GM23338 (cell line): ENCODE data around the gene ARAF. TPM values are rescaled to one million over a fixed set of nuclear protein-coding genes. Genes with fewer than 3 reads are reported as not detected.
A peak's percentile ranks its signal among the peaks of the same experiment; 100 is the strongest.

Experiments
- ATAC-seq: fragments of 200-7000 bp; cut with Tn5 transposase; 3 replicates; pipeline ENCODE4 v1.9.1; 2020
- DNase-seq: peaks from one replicate; pipeline ENCODE4 v3.0.0-alpha.2; 2015; ENCODE audit warnings: low spot score
- H2AFZ ChIP-seq: fragments of 200-600 bp; sonication (generic); 2 replicates; pipeline ENCODE4 v1.8.0; 2016; ENCODE audit warnings: antibody characterized with exemption, mild to moderate bottlenecking, moderate library complexity
- H3F3A ChIP-seq: fragments of 200-600 bp; sonication (generic); replicated peaks from 2 replicates; pipeline ENCODE4 v1.8.0; 2017; ENCODE audit warnings: antibody characterized with exemption, mixed run types, low read depth
- H3K27ac ChIP-seq: fragments of 200-600 bp; sonication (generic); 2 replicates; pipeline ENCODE4 v1.6.1; 2016; ENCODE audit warnings: low read depth
- H3K27me3 ChIP-seq: fragments of 200-600 bp; sonication (generic); 2 replicates; pipeline ENCODE4 v1.8.0; 2016; ENCODE audit warnings: mild to moderate bottlenecking, mixed run types, moderate library complexity; ENCODE audit not compliant: insufficient read depth
- H3K36me3 ChIP-seq: fragments of 200-600 bp; sonication (generic); 2 replicates; pipeline ENCODE4 v1.8.0; 2016; ENCODE audit warnings: mild to moderate bottlenecking; ENCODE audit not compliant: insufficient read depth
- H3K4me1 ChIP-seq: fragments of 200-600 bp; sonication (generic); 2 replicates; pipeline ENCODE4 v1.8.0; 2016; ENCODE audit warnings: mild to moderate bottlenecking, moderate library complexity; ENCODE audit not compliant: insufficient read depth
- H3K4me2 ChIP-seq: fragments of 200-600 bp; sonication (generic); 2 replicates; pipeline ENCODE4 v1.7.1; 2017; ENCODE audit warnings: mixed run types
- H3K4me3 ChIP-seq: fragments of 200-600 bp; sonication (generic); 2 replicates; pipeline ENCODE4 v1.6.1; 2016; ENCODE audit warnings: mixed run types
- H3K79me2 ChIP-seq: fragments of 200-600 bp; sonication (generic); replicated peaks from 2 replicates; pipeline ENCODE4 v1.8.0; 2017; ENCODE audit warnings: mild to moderate bottlenecking; ENCODE audit not compliant: insufficient read depth
- H3K9me2 ChIP-seq: fragments of 200-600 bp; sonication (generic); 2 replicates; pipeline ENCODE4 v1.8.0; 2017; ENCODE audit not compliant: insufficient read depth
- H4K20me1 ChIP-seq: fragments of 200-600 bp; sonication (generic); replicated peaks from 2 replicates; pipeline ENCODE4 v1.8.0; 2017; ENCODE audit warnings: mild to moderate bottlenecking; ENCODE audit not compliant: insufficient read depth
- H3K27ac Mint-ChIP-seq: 2 replicates; pipeline ENCODE4 v1.8.0; 2020; ENCODE audit warnings: inconsistent platforms, mild to moderate bottlenecking, moderate library complexity, mixed read lengths
- H3K27me3 Mint-ChIP-seq: 3 replicates; pipeline ENCODE4 v1.8.0; 2022; ENCODE audit warnings: low read depth, mild to moderate bottlenecking, moderate library complexity, mixed read lengths, inconsistent platforms; ENCODE audit not compliant: insufficient read depth, poor library complexity
- H3K36me3 Mint-ChIP-seq: 3 replicates; pipeline ENCODE4 v1.8.0; 2021; ENCODE audit warnings: low read depth, mild to moderate bottlenecking, inconsistent platforms, moderate library complexity, mixed read lengths
- H3K4me1 Mint-ChIP-seq: 3 replicates; pipeline ENCODE4 v1.8.0; 2020; ENCODE audit warnings: mild to moderate bottlenecking, inconsistent platforms, mixed read lengths
- H3K4me3 Mint-ChIP-seq: 3 replicates; pipeline ENCODE4 v1.8.0; 2021; ENCODE audit warnings: moderate library complexity, mild to moderate bottlenecking, inconsistent platforms, mixed read lengths
- H3K9me3 Mint-ChIP-seq: 3 replicates; pipeline ENCODE4 v1.8.0; 2020; ENCODE audit warnings: moderate library complexity, mild to moderate bottlenecking, inconsistent platforms, mixed read lengths
- CREB1 ChIP-seq: fragments of 250-450 bp; sonication (Bioruptor Pico); IDR thresholded peaks from 2 replicates; pipeline ENCODE4 v1.5.0; 2020; ENCODE audit warnings: low read depth, mild to moderate bottlenecking, moderate library complexity
- CTCF ChIP-seq, 2 experiments: fragments of 200-600 bp in 1 of 2; sonication (generic) in 1 of 2; conservative IDR thresholded peaks; 2 replicates each; pipeline versions ENCODE4 v1.5.1 to v1.6.1; 2016 to 2017; ENCODE audit warnings: antibody characterized with exemption in 2 of 2, low read depth in 2 of 2, mild to moderate bottlenecking in 2 of 2, moderate library complexity in 1 of 2
- ETS1 ChIP-seq: IDR thresholded peaks from 2 replicates; pipeline ENCODE4 v1.6.1; 2016; ENCODE audit warnings: antibody characterized with exemption
- EZH2 ChIP-seq: fragments of 200-600 bp; sonication (generic); IDR thresholded peaks from one replicate; pipeline ENCODE4 v1.8.0; 2017; ENCODE audit warnings: antibody characterized with exemption, mild to moderate bottlenecking, low read depth; ENCODE audit not compliant: unreplicated experiment
- EZH2phosphoT487 ChIP-seq: fragments of 200-600 bp; sonication (generic); IDR thresholded peaks from one replicate; pipeline ENCODE4 v1.8.1; 2018; ENCODE audit warnings: antibody characterized with exemption; ENCODE audit not compliant: unreplicated experiment
- JUNB ChIP-seq: IDR thresholded peaks from one replicate; pipeline ENCODE4 v1.6.1; 2016; ENCODE audit warnings: antibody characterized with exemption; ENCODE audit not compliant: unreplicated experiment
- NANOG ChIP-seq: IDR thresholded peaks from 2 replicates; pipeline ENCODE4 v1.6.1; 2016; ENCODE audit warnings: antibody characterized with exemption, borderline replicate concordance
- POLR2AphosphoS5 ChIP-seq: IDR thresholded peaks from 2 replicates; pipeline ENCODE4 v1.6.1; 2016; ENCODE audit warnings: antibody characterized with exemption, low read depth
- STAT1 ChIP-seq: IDR thresholded peaks from one replicate; pipeline ENCODE4 v1.6.1; 2016; ENCODE audit warnings: antibody characterized with exemption; ENCODE audit not compliant: unreplicated experiment
- ZNF114 ChIP-seq: fragments of 250-450 bp; sonication (Bioruptor Pico); IDR thresholded peaks from 2 replicates; pipeline ENCODE4 v1.5.0; 2020; ENCODE audit warnings: mild to moderate bottlenecking, moderate library complexity
- ZNF331 ChIP-seq: fragments of 250-450 bp; sonication (Bioruptor Pico); IDR thresholded peaks from 2 replicates; pipeline ENCODE4 v1.5.0; 2020; ENCODE audit warnings: low read depth, mild to moderate bottlenecking, moderate library complexity
- polyA plus RNA-seq: library from polyadenylated mRNA; unstranded; fragments of >200 nt; fragmentation: Nextera tagmentation; extraction: Ambion mirVana; gene quantifications from 2 replicates; pipeline ENCODE4 v1.2.1, GENCODE V29; 2016
- total RNA-seq: library from RNA; depleted of rRNA; stranded (reverse); fragments of >200 nt; shearing (Covaris generic); gene quantifications from 2 replicates; pipeline ENCODE4 v1.2.3, GENCODE V29; 2014
- TF ChIP-seq, protein P1 (sequence below): IDR thresholded peaks from one replicate; pipeline ENCODE4 v1.6.1; 2018; ENCODE audit warnings: antibody characterized with exemption; ENCODE audit not compliant: unreplicated experiment
- TF ChIP-seq, protein P2 (sequence below): fragments of 250-450 bp; sonication (Bioruptor Pico); IDR thresholded peaks from 2 replicates; pipeline ENCODE4 v1.5.0; 2020; ENCODE audit warnings: mild to moderate bottlenecking, moderate library complexity

The ARAF gene
- total and polyA plus RNA-seq, 2 experiments from 2014 or later: 28.2 to 43.9 TPM

DNA sequence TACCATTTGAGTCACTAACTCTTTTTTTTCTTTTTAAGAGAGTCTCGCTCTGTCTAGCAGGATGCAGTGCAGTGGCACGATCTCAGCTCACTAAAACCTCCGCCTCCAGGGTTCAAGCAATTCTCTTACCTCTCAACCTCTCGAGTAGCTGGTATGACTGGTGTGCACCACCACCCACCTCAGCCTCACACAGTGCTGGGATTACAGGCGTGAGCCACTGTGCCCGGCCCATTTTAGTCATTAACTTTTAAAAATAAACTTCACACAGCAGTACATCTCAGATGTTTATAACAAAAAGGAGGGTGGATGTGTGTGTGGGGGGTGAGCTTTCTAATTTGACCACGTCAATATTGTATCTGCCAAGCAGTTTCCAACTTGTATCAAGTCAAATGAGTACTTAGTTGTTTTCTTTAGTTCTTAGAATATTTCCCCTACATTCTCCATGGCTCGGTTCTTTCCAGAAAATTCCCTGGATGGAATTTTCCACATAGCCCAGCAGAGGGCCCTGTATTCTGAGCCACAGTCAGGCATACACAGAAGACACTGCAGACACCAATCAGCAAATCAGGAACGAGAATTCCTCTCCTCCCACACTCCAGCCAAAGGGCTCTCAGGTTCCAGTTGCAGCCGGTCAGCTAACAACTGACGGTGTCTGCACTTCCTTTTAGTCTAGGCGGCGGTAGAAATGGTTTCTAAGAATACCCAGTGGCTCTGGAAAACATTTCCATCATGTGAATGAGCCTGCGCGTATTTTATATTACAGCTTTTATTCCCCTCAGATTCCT is 20.1 kb upstream of the ARAF start:
- Mint-ChIP-seq H3K4me3 (no peak overlapping the region), H3K9me3 (no peaks in the 10 kb centered on the region), H3K27me3 (no peaks in the 10 kb centered on the region), H3K4me1 (no peaks in the 10 kb centered on the region), H3K36me3 (no peaks in the 10 kb centered on the region), H3K27ac (0 out of 2 replicates have a peak overlapping the region, but pooled peaks have one; percentile 52)
- no peaks in the 10 kb centered on the region for H3F3A ChIP-seq
- H3K4me2 ChIP-seq: no peak overlapping the region
- H3K4me1 ChIP-seq: no peaks in the 10 kb centered on the region
- TF ChIP-seq, protein P1, sequence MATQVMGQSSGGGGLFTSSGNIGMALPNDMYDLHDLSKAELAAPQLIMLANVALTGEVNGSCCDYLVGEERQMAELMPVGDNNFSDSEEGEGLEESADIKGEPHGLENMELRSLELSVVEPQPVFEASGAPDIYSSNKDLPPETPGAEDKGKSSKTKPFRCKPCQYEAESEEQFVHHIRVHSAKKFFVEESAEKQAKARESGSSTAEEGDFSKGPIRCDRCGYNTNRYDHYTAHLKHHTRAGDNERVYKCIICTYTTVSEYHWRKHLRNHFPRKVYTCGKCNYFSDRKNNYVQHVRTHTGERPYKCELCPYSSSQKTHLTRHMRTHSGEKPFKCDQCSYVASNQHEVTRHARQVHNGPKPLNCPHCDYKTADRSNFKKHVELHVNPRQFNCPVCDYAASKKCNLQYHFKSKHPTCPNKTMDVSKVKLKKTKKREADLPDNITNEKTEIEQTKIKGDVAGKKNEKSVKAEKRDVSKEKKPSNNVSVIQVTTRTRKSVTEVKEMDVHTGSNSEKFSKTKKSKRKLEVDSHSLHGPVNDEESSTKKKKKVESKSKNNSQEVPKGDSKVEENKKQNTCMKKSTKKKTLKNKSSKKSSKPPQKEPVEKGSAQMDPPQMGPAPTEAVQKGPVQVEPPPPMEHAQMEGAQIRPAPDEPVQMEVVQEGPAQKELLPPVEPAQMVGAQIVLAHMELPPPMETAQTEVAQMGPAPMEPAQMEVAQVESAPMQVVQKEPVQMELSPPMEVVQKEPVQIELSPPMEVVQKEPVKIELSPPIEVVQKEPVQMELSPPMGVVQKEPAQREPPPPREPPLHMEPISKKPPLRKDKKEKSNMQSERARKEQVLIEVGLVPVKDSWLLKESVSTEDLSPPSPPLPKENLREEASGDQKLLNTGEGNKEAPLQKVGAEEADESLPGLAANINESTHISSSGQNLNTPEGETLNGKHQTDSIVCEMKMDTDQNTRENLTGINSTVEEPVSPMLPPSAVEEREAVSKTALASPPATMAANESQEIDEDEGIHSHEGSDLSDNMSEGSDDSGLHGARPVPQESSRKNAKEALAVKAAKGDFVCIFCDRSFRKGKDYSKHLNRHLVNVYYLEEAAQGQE: no peak
- TF ChIP-seq STAT1 (no peak), ETS1 (no peak), CTCF (conservative IDR thresholded peaks at IDR 0.05; ENCODE audit: low read depth in 2 of 2) (peak; percentile 52 to 64), EZH2 (no peak), NANOG (no peak), ZNF114 (CRISPR knock-in tag) (no peak), POLR2AphosphoS5 (0 out of 2 replicates have a peak, but pooled peaks have one; percentile 27), ZNF331 (CRISPR knock-in tag) (no peak), JUNB (no peak), EZH2phosphoT487 (no peak), CREB1 (CRISPR knock-in tag) (no peak)
- TF ChIP-seq, protein P2, sequence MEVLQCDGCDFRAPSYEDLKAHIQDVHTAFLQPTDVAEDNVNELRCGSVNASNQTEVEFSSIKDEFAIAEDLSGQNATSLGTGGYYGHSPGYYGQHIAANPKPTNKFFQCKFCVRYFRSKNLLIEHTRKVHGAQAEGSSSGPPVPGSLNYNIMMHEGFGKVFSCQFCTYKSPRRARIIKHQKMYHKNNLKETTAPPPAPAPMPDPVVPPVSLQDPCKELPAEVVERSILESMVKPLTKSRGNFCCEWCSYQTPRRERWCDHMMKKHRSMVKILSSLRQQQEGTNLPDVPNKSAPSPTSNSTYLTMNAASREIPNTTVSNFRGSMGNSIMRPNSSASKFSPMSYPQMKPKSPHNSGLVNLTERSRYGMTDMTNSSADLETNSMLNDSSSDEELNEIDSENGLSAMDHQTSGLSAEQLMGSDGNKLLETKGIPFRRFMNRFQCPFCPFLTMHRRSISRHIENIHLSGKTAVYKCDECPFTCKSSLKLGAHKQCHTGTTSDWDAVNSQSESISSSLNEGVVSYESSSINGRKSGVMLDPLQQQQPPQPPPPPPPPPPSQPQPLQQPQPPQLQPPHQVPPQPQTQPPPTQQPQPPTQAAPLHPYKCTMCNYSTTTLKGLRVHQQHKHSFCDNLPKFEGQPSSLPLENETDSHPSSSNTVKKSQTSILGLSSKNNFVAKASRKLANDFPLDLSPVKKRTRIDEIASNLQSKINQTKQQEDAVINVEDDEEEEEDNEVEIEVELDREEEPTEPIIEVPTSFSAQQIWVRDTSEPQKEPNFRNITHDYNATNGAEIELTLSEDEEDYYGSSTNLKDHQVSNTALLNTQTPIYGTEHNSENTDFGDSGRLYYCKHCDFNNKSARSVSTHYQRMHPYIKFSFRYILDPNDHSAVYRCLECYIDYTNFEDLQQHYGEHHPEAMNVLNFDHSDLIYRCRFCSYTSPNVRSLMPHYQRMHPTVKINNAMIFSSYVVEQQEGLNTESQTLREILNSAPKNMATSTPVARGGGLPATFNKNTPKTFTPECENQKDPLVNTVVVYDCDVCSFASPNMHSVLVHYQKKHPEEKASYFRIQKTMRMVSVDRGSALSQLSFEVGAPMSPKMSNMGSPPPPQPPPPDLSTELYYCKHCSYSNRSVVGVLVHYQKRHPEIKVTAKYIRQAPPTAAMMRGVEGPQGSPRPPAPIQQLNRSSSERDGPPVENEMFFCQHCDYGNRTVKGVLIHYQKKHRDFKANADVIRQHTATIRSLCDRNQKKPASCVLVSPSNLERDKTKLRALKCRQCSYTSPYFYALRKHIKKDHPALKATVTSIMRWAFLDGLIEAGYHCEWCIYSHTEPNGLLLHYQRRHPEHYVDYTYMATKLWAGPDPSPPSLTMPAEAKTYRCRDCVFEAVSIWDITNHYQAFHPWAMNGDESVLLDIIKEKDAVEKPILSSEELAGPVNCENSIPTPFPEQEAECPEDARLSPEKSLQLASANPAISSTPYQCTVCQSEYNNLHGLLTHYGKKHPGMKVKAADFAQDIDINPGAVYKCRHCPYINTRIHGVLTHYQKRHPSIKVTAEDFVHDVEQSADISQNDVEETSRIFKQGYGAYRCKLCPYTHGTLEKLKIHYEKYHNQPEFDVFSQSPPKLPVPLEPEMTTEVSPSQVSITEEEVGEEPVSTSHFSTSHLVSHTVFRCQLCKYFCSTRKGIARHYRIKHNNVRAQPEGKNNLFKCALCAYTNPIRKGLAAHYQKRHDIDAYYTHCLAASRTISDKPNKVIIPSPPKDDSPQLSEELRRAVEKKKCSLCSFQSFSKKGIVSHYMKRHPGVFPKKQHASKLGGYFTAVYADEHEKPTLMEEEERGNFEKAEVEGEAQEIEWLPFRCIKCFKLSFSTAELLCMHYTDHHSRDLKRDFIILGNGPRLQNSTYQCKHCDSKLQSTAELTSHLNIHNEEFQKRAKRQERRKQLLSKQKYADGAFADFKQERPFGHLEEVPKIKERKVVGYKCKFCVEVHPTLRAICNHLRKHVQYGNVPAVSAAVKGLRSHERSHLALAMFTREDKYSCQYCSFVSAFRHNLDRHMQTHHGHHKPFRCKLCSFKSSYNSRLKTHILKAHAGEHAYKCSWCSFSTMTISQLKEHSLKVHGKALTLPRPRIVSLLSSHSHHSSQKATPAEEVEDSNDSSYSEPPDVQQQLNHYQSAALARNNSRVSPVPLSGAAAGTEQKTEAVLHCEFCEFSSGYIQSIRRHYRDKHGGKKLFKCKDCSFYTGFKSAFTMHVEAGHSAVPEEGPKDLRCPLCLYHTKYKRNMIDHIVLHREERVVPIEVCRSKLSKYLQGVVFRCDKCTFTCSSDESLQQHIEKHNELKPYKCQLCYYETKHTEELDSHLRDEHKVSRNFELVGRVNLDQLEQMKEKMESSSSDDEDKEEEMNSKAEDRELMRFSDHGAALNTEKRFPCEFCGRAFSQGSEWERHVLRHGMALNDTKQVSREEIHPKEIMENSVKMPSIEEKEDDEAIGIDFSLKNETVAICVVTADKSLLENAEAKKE (CRISPR knock-in tag): no peak
- ATAC-seq (peak; percentile 100), DNase-seq (peak; percentile 87)
- H3K4me3 ChIP-seq: no peak overlapping the region
- no peaks in the 10 kb centered on the region for H3K27me3 ChIP-seq
- H4K20me1 ChIP-seq: no peaks in the 10 kb centered on the region
- H3K36me3 ChIP-seq: no peaks in the 10 kb centered on the region
- H3K79me2 ChIP-seq: no peaks in the 10 kb centered on the region
- H3K27ac ChIP-seq: peak overlapping the region; percentile 58; the same call in 1 of the 2 replicates
- no peaks in the 10 kb centered on the region for H3K9me2 ChIP-seq
- no peak overlapping the region for H2AFZ ChIP-seq
